Measurements from ENCODE around the gene ATP6V0C.

GRCh38 chr16:2537451-2538379 lies 24.0 kb downstream of the ATP6V0C start, which contains the start of gene PDPK1:
- TF ChIP-seq, protein P1, sequence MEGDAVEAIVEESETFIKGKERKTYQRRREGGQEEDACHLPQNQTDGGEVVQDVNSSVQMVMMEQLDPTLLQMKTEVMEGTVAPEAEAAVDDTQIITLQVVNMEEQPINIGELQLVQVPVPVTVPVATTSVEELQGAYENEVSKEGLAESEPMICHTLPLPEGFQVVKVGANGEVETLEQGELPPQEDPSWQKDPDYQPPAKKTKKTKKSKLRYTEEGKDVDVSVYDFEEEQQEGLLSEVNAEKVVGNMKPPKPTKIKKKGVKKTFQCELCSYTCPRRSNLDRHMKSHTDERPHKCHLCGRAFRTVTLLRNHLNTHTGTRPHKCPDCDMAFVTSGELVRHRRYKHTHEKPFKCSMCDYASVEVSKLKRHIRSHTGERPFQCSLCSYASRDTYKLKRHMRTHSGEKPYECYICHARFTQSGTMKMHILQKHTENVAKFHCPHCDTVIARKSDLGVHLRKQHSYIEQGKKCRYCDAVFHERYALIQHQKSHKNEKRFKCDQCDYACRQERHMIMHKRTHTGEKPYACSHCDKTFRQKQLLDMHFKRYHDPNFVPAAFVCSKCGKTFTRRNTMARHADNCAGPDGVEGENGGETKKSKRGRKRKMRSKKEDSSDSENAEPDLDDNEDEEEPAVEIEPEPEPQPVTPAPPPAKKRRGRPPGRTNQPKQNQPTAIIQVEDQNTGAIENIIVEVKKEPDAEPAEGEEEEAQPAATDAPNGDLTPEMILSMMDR (IDR thresholded peaks at IDR 0.05; ENCODE audit: low read length): no peak
- TF ChIP-seq EZH2 (optimal IDR thresholded peaks at IDR 0.05; ENCODE audit: low read depth, low read length): no peak
- no peak for TF ChIP-seq EZH2phosphoT487 (IDR thresholded peaks at IDR 0.05; ENCODE audit: low read length)

Data from MM.1S (cell line).